ENCODE results near the gene OMA1.

OMA1 gene

DNA sequence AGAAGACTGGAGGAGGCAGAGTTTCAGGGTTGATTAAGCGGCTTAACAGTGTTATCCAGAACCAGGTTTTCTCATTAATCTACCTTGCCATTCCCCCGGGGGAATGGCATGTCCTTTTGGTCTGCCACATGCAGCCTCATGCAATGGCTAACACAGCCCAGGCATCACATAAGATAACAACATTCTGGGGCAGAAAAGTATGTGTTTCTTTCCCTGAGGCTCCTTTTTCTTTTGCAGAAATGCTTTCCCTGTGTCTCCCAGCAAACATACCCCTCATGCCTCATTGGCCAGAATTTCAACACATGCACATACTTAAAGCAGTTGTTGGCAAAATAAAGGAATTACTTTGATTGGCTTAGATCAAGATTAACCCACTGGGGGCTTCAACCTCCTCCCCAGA lies 98.6 kb downstream of the OMA1 start:
- H3K9me3 ChIP-seq = no peaks in the 10 kb centered on the region
- H3K36me3 ChIP-seq = no peaks in the 10 kb centered on the region
- TF ChIP-seq, protein P1, sequence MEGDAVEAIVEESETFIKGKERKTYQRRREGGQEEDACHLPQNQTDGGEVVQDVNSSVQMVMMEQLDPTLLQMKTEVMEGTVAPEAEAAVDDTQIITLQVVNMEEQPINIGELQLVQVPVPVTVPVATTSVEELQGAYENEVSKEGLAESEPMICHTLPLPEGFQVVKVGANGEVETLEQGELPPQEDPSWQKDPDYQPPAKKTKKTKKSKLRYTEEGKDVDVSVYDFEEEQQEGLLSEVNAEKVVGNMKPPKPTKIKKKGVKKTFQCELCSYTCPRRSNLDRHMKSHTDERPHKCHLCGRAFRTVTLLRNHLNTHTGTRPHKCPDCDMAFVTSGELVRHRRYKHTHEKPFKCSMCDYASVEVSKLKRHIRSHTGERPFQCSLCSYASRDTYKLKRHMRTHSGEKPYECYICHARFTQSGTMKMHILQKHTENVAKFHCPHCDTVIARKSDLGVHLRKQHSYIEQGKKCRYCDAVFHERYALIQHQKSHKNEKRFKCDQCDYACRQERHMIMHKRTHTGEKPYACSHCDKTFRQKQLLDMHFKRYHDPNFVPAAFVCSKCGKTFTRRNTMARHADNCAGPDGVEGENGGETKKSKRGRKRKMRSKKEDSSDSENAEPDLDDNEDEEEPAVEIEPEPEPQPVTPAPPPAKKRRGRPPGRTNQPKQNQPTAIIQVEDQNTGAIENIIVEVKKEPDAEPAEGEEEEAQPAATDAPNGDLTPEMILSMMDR (IDR thresholded peaks at IDR 0.05) = no peak
- no peaks in the 10 kb centered on the region for H3K4me1 ChIP-seq
- no peak overlapping the region for H3K4me3 ChIP-seq
- intact Hi-C loops (cut with DNase I; ENCODE audit: low total_unique reads) = no loop called here
- H3K27me3 ChIP-seq = no peaks in the 10 kb centered on the region
- no peak overlapping the region for H3K27ac ChIP-seq
- DNase-seq = no peak

DNA sequence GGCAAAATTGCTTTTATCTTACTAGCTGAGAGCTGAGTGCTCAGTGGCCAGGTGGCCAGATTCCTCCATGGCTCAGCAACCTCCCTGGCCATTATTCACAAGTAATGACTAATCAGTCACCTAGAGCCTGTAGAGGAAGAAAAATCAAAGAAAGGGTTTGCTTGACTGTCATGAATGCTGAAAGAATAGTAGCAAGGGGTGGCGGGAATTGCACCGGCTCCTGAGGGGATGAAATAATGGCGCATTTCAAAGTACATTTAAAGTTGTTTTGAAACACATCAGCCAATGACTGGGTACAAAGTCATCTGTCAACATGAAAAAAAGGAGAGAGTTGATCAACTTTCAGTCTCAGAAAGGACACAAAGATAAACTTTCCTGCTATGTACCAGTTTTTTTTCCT lies 99.5 kb downstream of the OMA1 start:
- DNase-seq = no peak
- intact Hi-C loops (cut with DNase I; ENCODE audit: low total_unique reads) = no loop called here
- Histone ChIP-seq H3K9me3 (no peaks in the 10 kb centered on the region), H3K36me3 (no peaks in the 10 kb centered on the region), H3K27me3 (no peaks in the 10 kb centered on the region), H3K27ac (no peak overlapping the region), H3K4me3 (no peak overlapping the region), H3K4me1 (no peaks in the 10 kb centered on the region)
- TF ChIP-seq, protein P1 (IDR thresholded peaks at IDR 0.05) = no peak

DNA sequence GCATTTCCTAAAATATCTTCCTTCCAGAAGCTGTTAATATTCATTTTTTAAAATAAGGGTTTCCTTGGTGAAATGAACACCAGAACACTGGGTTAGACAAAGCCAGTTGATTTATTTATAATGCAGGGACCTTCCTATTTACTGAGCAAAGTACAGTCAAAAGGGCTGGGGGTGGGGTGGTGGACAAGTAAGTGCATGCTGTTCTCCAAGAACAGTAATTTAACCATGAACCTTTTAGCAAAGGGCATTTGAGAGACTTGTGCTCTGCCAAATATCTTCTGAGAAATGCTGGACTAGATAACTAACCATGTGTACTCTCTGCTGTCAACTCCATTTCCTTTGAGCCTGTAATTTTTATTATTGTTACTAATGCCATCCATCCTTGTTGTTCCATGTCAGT lies 100.2 kb downstream of the OMA1 start:
- no peak for DNase-seq
- H3K27ac ChIP-seq = no peak overlapping the region
- H3K27me3 ChIP-seq = no peaks in the 10 kb centered on the region
- intact Hi-C loops (cut with DNase I; ENCODE audit: low total_unique reads) = no loop called here
- H3K4me3 ChIP-seq = no peak overlapping the region
- no peaks in the 10 kb centered on the region for H3K4me1 ChIP-seq
- no peaks in the 10 kb centered on the region for H3K36me3 ChIP-seq
- H3K9me3 ChIP-seq = no peaks in the 10 kb centered on the region
- TF ChIP-seq, protein P1 (IDR thresholded peaks at IDR 0.05) = no peak

DNA sequence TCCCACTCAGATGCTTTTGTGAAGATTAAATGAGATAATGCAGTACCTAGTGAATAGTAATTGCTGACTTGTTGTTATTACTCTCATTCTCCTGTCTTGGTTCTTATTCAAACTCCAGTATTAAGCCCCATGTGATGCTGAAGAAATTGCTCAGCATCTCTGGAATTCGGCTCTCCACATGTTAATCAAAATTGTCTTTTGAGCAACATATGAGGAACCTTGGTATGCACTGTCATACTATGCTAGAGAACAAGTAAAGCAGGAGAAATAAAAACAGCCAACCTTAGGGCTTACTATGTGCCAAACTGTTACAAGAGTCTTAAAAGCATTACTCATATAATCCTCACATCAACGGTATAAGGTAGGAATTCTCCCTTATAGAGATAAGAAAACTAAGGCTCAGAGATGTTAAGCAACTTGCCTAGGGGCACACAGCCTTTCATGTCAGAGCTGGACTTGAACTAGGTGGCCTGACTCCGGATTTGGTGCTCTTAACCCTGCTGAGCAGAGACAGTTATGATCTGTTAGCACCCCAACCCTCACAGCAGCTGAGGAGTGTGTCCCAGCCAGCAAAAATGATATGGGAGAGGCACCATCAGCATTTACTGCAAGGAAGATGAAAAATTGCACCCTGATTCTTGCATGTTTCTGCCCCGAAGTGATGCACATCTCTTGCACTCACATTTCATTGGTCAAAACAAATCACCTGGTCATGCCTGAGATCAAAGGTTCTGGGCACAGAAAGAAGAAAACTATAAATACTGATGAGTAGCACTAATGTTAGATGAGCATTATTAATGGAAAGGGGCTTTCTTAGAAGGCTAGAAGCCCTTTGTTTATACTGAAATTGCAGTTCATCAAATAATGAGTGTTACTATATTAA lies 102.3 kb downstream of the OMA1 start:
- H3K27me3 ChIP-seq = no peaks in the 10 kb centered on the region
- no peaks in the 10 kb centered on the region for H3K4me1 ChIP-seq
- no peak overlapping the region for H3K4me3 ChIP-seq
- intact Hi-C loops (cut with DNase I; ENCODE audit: low total_unique reads) = no loop called here
- TF ChIP-seq, protein P1 (IDR thresholded peaks at IDR 0.05) = no peak
- DNase-seq = no peak
- no peaks in the 10 kb centered on the region for H3K9me3 ChIP-seq
- no peaks in the 10 kb centered on the region for H3K36me3 ChIP-seq
- H3K27ac ChIP-seq = no peak overlapping the region

DNA sequence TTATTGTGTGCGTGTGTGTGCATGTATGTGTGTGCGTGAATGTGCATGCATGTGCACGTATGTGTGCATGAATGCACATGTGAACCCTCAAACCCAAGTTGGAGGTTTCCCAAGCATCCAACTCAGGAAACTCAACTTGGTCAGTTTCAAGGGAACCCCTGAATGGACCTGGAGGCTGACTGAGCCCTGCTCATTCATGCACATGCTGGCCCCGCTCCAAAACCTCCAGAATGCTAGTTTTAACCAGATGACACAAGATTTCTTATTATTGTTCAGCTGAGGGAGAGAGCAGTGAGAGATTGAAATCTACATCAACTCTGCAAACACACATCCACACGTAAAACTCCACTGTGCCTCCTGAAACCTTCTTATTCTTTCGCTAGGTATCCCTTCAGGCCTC lies 104.4 kb downstream of the OMA1 start:
- no peak for DNase-seq
- no peaks in the 10 kb centered on the region for H3K36me3 ChIP-seq
- TF ChIP-seq, protein P1 (IDR thresholded peaks at IDR 0.05) = no peak

More for the DNA sequence above, 104.4 kb downstream of the OMA1 start:
- H3K27ac ChIP-seq = no peak overlapping the region
- H3K4me1 ChIP-seq = no peaks in the 10 kb centered on the region
- intact Hi-C loops (cut with DNase I; ENCODE audit: low total_unique reads) = no loop called here
- no peaks in the 10 kb centered on the region for H3K27me3 ChIP-seq
- no peak overlapping the region for H3K4me3 ChIP-seq
- H3K9me3 ChIP-seq = no peaks in the 10 kb centered on the region

Data from tibial artery (tissue), 4 donors.